Cerebellar nuclear complex (tissue), 1 donor: ENCODE data around the gene CPM.

Source experiments
- DNase-seq, 2 experiments: peaks; one replicate each; lab custom pipeline; 2025; lab: John Stamatoyannopoulos, UW

The CPM gene

DNA sequence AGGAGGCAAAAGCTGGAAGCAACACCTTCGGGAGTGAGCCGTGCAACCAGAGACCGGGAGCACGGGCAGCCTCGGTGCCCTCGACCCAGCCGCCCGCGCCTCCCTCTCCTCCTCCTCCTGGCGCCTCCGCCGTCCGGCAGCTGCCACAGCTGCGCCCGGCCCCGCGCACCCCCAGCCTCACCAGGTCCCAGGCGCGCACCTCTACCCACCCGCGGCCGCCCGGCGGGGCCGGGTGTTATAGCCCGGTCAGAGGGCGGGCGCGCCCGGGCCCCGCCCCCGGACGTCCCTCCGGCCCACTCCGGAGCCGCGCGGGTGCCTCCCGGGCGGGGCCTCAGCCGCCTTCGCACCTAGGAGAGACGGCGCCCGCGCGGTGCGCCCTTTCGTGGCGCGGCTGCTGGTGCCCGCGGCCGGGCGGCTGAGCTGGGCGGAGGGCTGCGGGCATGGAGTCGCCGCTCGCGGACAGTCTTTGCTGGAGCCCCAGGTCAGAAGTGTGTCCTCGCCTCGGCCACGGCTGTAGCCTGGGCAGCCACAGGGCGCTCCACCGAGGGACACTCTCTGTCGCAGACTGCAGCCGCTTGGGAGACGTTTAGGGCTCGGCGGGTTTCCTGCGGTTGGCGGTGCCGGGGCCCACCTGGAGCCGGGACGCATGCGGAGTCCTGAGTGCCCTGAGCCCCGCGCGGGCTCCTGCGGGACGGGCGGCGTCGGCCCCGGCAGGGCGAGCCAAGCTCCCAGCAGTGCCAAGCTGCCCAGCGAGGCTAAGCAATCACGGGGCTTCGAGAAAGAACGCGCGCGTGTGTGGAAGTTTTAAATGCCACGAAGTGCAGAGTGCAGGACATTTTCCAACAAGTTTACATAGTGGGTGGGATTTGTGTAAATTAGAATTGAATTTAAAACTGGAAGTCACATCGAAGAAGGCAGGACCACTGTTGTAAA is at the start of gene CPM:
Gene CPM (minus strand): TSS at position 211 of the 933 bp plus-strand sequence. CDS start 334 bp downstream, outside the sequence.
- no peak for DNase-seq

DNA sequence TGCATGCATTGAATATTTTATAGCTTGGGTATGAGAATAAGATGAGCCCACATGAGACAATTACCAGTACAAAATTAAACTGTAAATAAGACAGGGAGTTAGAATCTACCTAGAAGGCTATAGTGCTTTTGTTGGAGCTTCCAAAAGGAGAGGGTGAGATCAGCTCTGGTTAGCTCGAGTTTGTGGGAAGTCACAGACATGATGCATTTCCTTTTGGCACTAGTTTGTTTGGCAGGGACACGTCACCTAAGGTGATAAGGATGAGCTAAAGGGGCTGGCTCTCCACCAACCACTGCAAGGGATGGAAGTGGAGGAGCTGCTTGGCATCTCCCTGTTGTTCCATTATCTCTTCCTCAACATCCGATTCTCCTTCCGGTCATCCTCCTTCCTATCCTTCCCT is 48.5 kb upstream of the CPM start:
- no peak for DNase-seq

DNA sequence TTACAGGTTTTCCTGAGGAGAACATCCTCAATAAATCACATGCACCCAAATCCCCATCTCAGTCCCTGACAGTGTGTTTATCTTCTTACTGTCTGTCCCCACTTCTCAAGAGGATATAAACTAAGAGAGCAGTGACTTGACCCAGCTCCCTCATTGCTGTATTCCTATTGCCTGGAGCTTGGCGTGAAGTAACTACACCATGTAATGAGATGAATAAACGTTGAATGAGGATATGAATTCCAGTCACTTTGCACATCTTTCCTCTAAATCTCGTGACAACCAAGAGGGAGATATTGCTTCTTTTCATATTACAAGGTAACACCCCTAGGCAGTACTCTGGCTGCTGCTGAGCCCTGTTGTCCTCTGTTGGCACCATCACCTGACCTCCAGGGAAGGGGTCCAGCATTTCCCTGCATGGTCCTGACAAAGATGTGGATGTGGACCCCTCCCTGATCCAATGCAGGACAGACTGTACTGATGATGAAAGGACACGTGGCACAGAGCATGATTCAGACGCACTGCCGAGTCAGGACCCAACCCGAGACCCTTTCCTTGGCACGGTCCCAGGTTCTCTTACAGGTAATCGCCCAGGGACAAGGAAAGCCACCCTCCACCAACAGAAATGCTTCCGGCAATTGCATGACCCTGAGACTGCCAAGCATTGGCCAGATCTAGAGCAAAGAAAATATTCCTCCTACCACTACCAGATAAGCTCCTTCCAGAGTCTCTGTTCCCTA is 47.7 kb upstream of the CPM start:
- no peak for DNase-seq

DNA sequence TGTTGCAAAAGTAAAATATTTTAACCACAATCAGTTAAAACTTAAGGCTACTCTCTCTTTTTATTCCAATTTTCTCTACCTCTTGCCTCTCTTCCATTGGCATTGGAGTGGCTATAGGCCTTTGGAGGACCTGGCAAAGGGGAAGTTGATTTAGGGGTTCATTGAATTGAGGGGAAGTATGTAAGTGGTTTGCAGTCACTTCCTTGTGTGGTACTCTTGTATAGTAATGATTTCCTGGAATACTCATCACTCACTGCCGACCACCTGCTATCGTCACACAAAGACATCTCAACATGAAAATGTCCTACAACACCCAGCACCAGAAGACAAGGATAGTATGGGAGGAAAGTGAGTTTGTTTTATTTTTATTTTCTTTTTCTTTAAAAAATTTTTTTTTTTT is 45.7 kb upstream of the CPM start:
- DNase-seq: no peak

DNA sequence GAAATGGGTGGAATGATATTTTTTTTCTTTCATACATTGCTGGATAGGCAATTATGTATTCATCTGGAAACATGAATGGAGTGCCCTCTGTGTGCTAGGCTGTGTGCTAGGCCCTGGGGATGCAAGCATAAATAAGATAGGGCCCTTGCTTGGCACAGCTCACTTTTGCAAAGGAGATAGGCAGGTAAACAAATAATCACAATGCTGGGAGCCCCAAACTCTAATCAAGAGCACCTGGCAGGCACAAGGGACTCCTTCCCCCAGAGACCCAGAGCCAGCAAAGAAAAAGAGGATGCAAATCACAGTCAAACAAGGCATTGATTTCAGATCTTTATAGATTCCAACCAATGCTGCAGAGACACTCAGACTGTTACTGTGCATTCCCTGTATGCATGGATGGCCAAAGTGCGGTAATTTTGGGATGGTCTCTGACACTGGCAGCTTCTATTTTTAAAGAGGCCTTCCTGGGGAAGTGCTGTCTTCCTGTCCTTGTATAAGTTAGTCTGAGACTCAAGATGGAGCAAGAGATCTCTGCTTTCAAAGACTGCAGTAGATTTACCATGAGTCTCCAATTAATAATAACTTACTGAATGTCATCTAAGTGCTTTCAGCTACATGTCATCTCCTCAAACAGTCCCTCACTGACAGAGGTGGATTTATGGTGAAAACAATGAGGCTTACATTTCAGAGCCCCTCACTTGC is 45.1 kb upstream of the CPM start:
- no peak for DNase-seq

DNA sequence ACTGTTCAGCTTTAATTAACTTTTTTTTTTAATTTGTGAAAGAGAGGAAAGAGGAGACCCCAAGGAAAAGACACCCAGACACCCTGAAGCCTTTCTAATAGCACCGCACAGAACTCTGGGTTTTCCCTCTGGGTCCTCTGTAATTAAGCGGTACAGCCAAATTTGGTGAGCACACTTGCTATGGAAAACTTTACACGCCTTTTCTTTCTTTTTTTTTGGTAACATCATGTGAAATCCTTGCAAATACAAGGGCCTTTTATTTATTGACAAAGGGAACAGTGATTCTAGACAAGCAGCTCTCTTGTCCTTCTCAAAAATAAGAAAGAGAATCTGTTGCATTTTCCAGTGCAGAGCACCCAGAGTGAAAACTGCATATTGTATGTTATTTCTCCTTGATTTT is 44.4 kb upstream of the CPM start:
- DNase-seq: no peak

DNA sequence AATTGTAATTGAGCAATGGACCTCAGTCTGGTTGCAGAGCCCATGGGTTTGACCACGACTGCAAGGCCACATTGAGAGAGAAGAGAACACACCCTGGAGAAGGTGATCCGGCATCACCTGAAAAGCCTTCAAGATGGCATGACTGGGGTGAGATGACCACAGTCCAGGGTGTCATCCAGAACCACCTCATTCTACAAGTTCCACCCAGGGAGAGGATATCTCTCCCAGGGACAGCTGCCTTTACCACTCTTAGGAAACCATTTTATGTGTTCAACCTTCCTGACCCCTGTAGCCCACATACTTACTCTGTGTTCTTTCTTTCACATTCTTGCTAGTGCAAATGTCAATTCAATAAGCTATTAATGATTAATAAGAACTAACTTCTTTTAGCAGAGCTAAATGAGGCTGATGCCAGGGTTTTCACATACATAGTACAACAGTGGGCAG is 43.4 kb upstream of the CPM start:
- DNase-seq: no peak

DNA sequence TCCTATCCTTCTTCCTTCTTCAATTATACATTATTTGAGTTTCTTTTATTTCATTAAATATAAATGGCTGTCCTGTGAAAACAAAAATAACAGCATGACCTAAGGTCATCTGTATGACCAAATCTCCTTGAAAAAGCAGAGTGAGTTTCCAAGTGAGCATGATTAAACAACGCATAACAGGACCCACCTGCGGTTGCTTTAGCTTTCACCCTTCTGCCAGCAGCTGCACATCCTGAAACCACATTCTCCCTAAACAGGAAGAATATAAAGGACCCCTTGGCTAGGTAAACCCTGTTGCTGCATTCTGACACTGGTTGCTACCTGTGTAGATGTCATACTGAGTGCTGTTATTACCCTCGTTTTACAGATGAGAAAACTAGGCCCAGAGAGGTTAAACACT is 42.8 kb upstream of the CPM start:
- no peak for DNase-seq

DNA sequence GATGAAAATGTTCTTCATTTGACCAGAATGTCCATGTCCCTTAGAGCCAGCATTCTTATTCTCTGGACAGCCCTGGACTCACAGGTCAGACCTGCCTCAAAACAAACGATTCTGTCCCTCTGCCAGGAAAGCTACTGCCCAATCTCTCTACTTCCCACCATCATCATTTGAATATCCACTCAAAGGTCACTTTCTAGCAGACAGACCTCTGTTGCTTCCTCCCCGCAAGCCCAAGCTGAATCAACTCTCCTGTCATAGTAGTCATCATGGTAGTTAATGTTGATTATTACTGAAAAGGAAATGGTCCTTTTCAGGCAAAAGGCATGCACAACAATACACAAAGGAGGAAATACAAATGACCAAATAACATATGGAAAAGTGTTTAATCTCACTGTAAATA is 39.6 kb upstream of the CPM start:
- DNase-seq: no peak

DNA sequence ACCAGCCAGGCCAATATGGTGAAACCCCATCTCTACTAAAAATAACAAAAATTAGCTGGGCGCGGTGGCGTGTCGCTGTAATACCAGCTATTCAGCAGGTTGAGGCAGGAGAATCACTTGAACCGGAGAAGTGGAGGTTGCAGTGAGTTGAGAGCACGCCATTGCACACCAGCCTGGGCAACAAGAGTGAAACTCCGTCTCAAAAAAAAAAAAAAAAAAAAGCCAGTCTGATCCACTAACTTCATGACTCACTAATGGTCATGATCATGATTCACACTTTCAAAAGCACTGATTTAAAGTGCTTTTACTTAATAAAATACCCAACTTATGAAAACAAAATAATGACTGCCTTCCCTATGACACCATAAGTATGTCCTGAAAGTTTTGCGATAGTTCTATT is 38.4 kb upstream of the CPM start:
- no peak for DNase-seq

DNA sequence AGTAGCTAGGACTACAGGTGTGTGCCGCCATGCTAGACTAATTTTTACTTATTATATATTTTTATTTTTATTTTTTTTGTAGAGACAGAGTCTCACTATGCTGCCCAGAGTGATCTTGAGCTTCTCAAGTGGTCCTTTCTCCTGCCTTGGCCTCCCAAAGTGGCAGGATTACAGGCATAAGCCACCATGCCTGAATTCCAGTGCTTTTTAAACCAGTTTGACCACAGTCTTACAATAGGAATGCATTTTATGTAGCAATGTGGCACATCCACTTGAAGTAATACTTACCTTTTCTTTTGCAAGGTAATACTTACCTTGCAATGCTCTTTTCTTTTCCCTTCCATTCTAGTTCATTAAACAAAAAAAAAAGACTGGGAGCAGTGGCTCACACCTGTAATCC is 38.0 kb upstream of the CPM start:
- no peak for DNase-seq

DNA sequence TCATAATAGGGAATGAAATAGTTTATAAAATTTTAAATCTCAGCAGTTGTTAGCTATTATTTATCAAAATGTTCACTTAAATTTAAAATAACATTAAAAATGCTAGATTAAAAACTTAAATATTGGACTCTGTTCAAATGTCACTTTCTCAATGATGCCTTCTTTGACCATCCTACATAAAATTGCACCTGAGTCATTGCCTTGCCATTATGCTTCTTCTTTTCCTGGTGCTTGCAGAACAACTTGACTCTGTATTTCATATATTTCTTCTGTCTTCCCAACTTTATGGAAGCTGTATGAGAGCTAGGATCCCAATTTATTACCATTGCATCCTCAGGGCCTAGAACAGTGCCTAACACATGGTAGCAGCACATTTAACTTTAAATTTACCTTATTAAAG is 37.3 kb upstream of the CPM start:
- no peak for DNase-seq

DNA sequence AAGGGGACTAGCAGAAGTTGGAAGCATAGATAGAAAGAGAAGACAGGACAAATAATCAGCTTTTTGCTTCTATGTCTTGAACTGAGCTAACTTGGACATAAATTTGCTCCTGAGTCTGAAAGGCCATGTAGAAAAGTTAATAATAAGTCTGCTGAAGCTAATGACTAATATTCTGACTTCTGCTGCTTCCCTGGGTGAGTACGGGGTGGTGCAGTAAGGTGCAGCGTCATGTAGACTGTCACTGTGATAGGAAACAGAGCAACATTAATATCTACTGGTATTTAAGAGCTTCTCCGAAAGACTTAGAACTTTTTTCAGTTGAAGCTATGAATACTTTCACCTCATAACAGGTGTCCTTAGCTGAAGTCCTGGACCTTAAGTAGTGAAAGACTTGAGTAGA is 34.1 kb upstream of the CPM start:
- DNase-seq: no peak

DNA sequence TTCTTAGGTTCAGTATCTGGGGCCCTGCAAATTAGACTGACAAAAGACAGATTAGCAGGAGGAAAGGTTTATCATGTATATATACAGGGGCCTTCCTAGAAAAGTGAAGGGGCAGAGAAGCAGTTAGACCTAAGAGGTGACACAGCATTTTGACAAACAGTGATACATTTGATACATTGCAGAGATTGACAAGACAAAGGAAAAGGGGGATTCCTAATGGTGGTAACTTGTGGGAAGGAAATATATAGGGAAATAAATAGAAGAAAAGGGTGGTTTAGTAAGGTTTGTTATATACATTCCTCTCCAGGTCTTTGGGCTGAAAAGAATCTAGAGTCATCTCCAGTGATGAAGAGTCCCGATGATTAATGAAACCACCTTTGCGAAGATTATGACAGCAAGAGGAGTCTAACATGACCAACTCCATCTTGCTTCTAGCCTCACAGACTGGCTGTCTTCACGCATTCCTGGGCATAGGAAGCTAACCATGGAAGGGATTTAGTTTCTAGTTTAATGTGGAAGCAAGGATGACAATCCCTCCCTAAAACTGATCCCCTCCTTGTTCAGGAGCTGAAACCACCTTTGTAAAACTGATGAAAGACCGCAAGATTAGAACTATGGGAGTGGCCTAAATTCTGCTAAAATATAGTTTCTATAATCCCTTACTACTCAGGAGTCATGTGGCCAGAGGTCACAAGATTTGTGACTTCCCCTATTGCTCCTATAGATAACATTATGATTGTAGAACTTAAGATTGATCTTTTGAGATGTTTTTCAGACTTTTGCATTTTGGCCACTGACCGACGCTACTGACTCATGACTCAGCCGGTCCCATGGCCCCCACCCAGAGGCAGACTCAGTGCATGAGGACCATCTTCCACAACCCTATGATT is 31.1 kb upstream of the CPM start:
- no peak for DNase-seq

DNA sequence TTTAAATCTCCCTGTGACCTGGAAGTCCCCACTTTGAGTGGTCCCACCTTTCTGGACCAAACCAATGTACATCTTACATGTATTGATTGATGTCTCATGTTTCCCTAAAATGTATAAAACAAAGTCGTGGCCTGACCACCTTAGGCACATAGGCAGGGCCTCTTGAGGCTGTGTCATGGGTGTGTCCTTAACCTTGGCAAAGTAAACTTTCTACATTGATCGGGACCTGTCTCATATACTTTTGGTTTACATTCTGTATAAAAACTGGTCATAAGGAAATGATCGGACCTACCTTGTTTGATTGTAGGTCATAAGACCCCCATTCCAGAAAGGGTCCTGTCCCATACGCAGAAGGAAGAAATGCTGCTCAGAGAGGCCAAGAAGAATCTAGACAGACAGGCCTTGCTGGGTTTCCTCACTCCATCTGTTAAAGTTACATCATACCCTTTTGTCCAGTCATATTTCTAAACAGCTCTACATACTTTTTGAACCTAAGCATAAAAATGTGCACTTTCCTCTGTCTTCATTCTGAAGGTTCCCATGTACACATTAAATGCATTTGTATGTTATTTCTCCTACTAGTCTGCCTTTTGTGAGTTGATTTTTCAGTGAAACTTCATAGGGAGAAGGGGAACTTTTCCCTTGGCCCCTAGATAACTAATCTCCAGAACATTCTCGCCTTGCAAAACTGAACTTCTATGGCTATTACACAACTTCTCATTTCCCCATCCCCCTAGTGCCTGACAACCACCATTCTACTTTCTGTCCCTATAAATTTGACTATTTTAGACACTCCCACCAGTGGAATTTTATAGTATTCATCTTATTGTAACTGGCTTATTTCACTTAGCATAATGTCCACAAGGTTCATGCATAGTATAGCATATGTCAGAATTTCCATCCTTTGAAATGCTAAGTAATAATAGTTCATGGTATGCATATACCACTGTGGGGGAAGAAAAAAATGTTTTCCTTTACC is 30.2 kb upstream of the CPM start:
- DNase-seq: no peak

DNA sequence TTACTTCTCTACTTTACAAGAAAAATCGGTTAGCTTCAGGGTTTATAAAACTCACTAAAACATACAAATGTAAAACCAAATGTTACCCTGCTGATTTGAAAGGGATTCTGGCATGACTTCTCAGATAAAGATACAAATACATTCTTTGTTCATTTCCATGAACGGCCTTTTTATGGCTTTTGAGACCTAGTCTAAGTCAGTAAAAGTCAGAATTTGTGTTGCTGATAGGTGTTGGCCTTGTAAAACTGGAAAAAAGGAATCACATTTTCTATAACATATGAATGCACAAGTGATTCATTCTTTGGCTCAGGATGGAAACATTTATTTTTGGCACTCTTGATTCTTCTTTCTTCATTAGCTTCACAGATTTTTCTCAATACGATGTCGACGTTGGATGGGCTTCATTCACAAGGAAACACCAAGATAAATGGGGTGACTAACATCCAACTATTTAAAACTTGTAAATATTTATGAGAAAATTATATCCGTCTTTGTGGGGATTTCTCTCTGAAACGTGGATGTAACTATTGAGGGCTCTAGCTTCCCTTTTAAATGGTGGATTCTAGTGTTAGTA is 27.0 kb upstream of the CPM start:
- DNase-seq: no peak

DNA sequence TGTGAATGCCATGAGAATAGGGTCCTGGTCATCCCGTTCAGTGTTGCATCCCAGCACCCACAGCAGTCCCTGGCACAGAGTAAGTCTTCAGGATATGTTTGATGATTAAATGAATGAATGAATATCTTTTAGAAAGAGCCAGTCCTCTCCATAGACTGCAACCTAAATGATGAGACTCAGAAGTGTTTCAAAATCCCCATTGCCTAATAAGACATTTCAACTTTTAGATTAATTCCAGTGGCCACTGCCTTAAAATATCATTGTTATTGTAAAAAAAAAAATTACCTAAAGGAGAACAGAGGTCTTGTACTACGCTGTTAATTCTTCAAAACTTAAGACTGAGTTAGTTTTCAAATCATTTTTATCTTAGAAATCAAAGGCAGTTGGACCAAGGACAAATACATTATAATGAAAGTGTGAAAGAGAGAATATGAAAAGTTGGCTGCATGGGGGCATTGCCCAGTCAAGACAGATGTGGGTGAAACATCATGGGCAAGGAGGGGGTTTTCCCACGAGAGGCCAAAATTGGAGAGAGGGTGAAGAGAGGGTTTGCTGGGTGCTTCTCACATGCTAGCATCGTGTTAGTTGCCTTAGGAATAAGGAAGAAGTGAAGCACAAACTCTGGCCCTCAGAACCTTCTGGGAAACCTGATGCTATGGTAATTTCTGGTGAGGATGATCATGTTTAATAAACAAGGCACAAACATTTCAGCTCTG is 26.3 kb upstream of the CPM start:
- DNase-seq: no peak

DNA sequence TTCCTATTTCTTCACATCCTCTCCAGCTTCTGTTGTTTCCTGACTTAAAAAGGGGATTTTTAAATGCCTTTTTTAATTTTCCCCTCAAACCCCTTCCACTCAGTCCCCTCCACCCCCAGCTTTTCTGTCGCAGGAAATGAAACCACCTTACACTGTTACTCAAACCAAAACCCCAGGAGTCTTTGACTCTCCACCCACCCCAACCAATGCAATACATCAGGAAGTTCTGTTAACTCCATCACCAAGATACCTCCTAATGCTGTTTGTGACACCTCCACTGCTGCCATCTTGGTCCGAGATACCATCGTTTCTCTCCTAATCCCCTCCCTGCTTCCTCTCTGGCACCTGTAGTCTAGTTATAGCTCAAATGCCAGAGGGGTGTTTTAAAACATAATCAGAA is 25.4 kb upstream of the CPM start:
- DNase-seq: no peak

DNA sequence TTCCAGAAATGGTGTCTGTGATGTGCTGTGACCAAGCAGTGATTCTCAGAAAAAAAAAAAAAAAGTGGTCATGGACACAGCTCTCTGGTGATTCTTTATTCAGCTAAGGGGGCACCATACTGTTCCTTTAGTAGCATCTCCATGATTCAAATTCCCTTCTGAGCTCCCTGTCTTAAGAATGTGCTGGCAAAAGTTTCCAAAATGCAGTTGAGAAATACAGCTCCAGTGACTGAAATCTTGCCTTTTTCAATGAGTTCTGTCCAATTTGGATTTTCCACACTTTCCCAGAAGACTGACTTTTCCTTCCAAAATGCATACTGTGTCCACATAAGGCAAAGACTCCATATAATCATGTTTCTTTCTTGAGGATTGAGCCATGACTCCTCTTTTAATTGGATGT is 24.3 kb upstream of the CPM start:
- DNase-seq: no peak
